ENCODE measurements around the gene PIK3IP1.

PIK3IP1 gene

GRCh38 chr22:31305194-31305593 lies 12.9 kb upstream of the PIK3IP1 start:
- DNase-seq = no peak

- no peak for DNase-seq
Observed at GRCh38 chr22:31302537-31302936, 10.2 kb upstream of the PIK3IP1 start.

GRCh38 chr22:31302006-31302405 lies 9.7 kb upstream of the PIK3IP1 start:
- no peak for DNase-seq

- DNase-seq = no peak
Observed at GRCh38 chr22:31300896-31301295, 8.6 kb upstream of the PIK3IP1 start.

GRCh38 chr22:31295831-31296657 lies 3.8 kb upstream of the PIK3IP1 start:
- DNase-seq = no peak

GRCh38 chr22:31295360-31295759 lies 3.1 kb upstream of the PIK3IP1 start:
- no peak for DNase-seq

- no peak for DNase-seq
Observed at GRCh38 chr22:31291481-31292235, 630 bp downstream of the PIK3IP1 start.

GRCh38 chr22:31290494-31291471 lies 1.5 kb downstream of the PIK3IP1 start:
- peak; percentile 90 for DNase-seq

GRCh38 chr22:31289344-31289743 lies 2.9 kb downstream of the PIK3IP1 start:
- DNase-seq = peak; percentile 62

GRCh38 chr22:31288496-31289240 lies 3.6 kb downstream of the PIK3IP1 start:
- no peak for DNase-seq

GRCh38 chr22:31287818-31288495 lies 4.3 kb downstream of the PIK3IP1 start:
- DNase-seq = no peak

GRCh38 chr22:31286360-31287255 lies 5.7 kb downstream of the PIK3IP1 start:
- DNase-seq = no peak

GRCh38 chr22:31284281-31285155 lies 7.8 kb downstream of the PIK3IP1 start:
- no peak for DNase-seq

- no peak for DNase-seq
Observed at GRCh38 chr22:31282748-31283468, 9.4 kb downstream of the PIK3IP1 start.

- DNase-seq = no peak
Observed at GRCh38 chr22:31281733-31282132, 10.6 kb downstream of the PIK3IP1 start.

- no peak for DNase-seq
Observed at GRCh38 chr22:31279821-31280505, 12.3 kb downstream of the PIK3IP1 start.

- DNase-seq = no peak
Observed at GRCh38 chr22:31279327-31279669, 13.0 kb downstream of the PIK3IP1 start.

GRCh38 chr22:31278626-31279326 lies 13.5 kb downstream of the PIK3IP1 start:
- no peak for DNase-seq

All from COR-L47 (cell line).